GM23338 (cell line): ENCODE measurements around the gene AQP3. TPM values are rescaled to one million over a fixed set of nuclear protein-coding genes. Genes with fewer than 3 reads are reported as not detected.

Experiments
- ATAC-seq: fragments of 200-7000 bp; cut with Tn5 transposase; 3 replicates; pipeline ENCODE4 v1.9.1; 2020
- DNase-seq: peaks from one replicate; pipeline ENCODE4 v3.0.0-alpha.2; 2015; ENCODE audit warnings: low spot score
- H2AFZ ChIP-seq: fragments of 200-600 bp; sonication (generic); 2 replicates; pipeline ENCODE4 v1.8.0; 2016; ENCODE audit warnings: antibody characterized with exemption, mild to moderate bottlenecking, moderate library complexity
- H3F3A ChIP-seq: fragments of 200-600 bp; sonication (generic); replicated peaks from 2 replicates; pipeline ENCODE4 v1.8.0; 2017; ENCODE audit warnings: antibody characterized with exemption, mixed run types, low read depth
- H3K27ac ChIP-seq: fragments of 200-600 bp; sonication (generic); 2 replicates; pipeline ENCODE4 v1.6.1; 2016; ENCODE audit warnings: low read depth
- H3K27me3 ChIP-seq: fragments of 200-600 bp; sonication (generic); 2 replicates; pipeline ENCODE4 v1.8.0; 2016; ENCODE audit warnings: mild to moderate bottlenecking, mixed run types, moderate library complexity; ENCODE audit not compliant: insufficient read depth
- H3K36me3 ChIP-seq: fragments of 200-600 bp; sonication (generic); 2 replicates; pipeline ENCODE4 v1.8.0; 2016; ENCODE audit warnings: mild to moderate bottlenecking; ENCODE audit not compliant: insufficient read depth
- H3K4me1 ChIP-seq: fragments of 200-600 bp; sonication (generic); 2 replicates; pipeline ENCODE4 v1.8.0; 2016; ENCODE audit warnings: mild to moderate bottlenecking, moderate library complexity; ENCODE audit not compliant: insufficient read depth
- H3K4me2 ChIP-seq: fragments of 200-600 bp; sonication (generic); 2 replicates; pipeline ENCODE4 v1.7.1; 2017; ENCODE audit warnings: mixed run types
- H3K4me3 ChIP-seq: fragments of 200-600 bp; sonication (generic); 2 replicates; pipeline ENCODE4 v1.6.1; 2016; ENCODE audit warnings: mixed run types
- H3K79me2 ChIP-seq: fragments of 200-600 bp; sonication (generic); replicated peaks from 2 replicates; pipeline ENCODE4 v1.8.0; 2017; ENCODE audit warnings: mild to moderate bottlenecking; ENCODE audit not compliant: insufficient read depth
- H3K9me2 ChIP-seq: fragments of 200-600 bp; sonication (generic); 2 replicates; pipeline ENCODE4 v1.8.0; 2017; ENCODE audit not compliant: insufficient read depth
- H4K20me1 ChIP-seq: fragments of 200-600 bp; sonication (generic); replicated peaks from 2 replicates; pipeline ENCODE4 v1.8.0; 2017; ENCODE audit warnings: mild to moderate bottlenecking; ENCODE audit not compliant: insufficient read depth
- H3K27ac Mint-ChIP-seq: 2 replicates; pipeline ENCODE4 v1.8.0; 2020; ENCODE audit warnings: inconsistent platforms, mild to moderate bottlenecking, moderate library complexity, mixed read lengths
- H3K27me3 Mint-ChIP-seq: 3 replicates; pipeline ENCODE4 v1.8.0; 2022; ENCODE audit warnings: low read depth, mild to moderate bottlenecking, moderate library complexity, mixed read lengths, inconsistent platforms; ENCODE audit not compliant: insufficient read depth, poor library complexity
- H3K36me3 Mint-ChIP-seq: 3 replicates; pipeline ENCODE4 v1.8.0; 2021; ENCODE audit warnings: low read depth, mild to moderate bottlenecking, inconsistent platforms, moderate library complexity, mixed read lengths
- H3K4me1 Mint-ChIP-seq: 3 replicates; pipeline ENCODE4 v1.8.0; 2020; ENCODE audit warnings: mild to moderate bottlenecking, inconsistent platforms, mixed read lengths
- H3K4me3 Mint-ChIP-seq: 3 replicates; pipeline ENCODE4 v1.8.0; 2021; ENCODE audit warnings: moderate library complexity, mild to moderate bottlenecking, inconsistent platforms, mixed read lengths
- H3K9me3 Mint-ChIP-seq: 3 replicates; pipeline ENCODE4 v1.8.0; 2020; ENCODE audit warnings: moderate library complexity, mild to moderate bottlenecking, inconsistent platforms, mixed read lengths
- CREB1 ChIP-seq: fragments of 250-450 bp; sonication (Bioruptor Pico); IDR thresholded peaks from 2 replicates; pipeline ENCODE4 v1.5.0; 2020; ENCODE audit warnings: low read depth, mild to moderate bottlenecking, moderate library complexity
- CTCF ChIP-seq, 2 experiments: fragments of 200-600 bp in 1 of 2; sonication (generic) in 1 of 2; conservative IDR thresholded peaks; 2 replicates each; pipeline versions ENCODE4 v1.5.1 to v1.6.1; 2016 to 2017; ENCODE audit warnings: antibody characterized with exemption in 2 of 2, low read depth in 2 of 2, mild to moderate bottlenecking in 2 of 2, moderate library complexity in 1 of 2
- ETS1 ChIP-seq: IDR thresholded peaks from 2 replicates; pipeline ENCODE4 v1.6.1; 2016; ENCODE audit warnings: antibody characterized with exemption
- EZH2phosphoT487 ChIP-seq: fragments of 200-600 bp; sonication (generic); IDR thresholded peaks from one replicate; pipeline ENCODE4 v1.8.1; 2018; ENCODE audit warnings: antibody characterized with exemption; ENCODE audit not compliant: unreplicated experiment
- JUNB ChIP-seq: IDR thresholded peaks from one replicate; pipeline ENCODE4 v1.6.1; 2016; ENCODE audit warnings: antibody characterized with exemption; ENCODE audit not compliant: unreplicated experiment
- NANOG ChIP-seq: IDR thresholded peaks from 2 replicates; pipeline ENCODE4 v1.6.1; 2016; ENCODE audit warnings: antibody characterized with exemption, borderline replicate concordance
- ZNF114 ChIP-seq: fragments of 250-450 bp; sonication (Bioruptor Pico); IDR thresholded peaks from 2 replicates; pipeline ENCODE4 v1.5.0; 2020; ENCODE audit warnings: mild to moderate bottlenecking, moderate library complexity
- polyA plus RNA-seq: library from polyadenylated mRNA; unstranded; fragments of >200 nt; fragmentation: Nextera tagmentation; extraction: Ambion mirVana; gene quantifications from 2 replicates; pipeline ENCODE4 v1.2.1, GENCODE V29; 2016
- total RNA-seq: library from RNA; depleted of rRNA; stranded (reverse); fragments of >200 nt; shearing (Covaris generic); gene quantifications from 2 replicates; pipeline ENCODE4 v1.2.3, GENCODE V29; 2014

AQP3 gene
- total and polyA plus RNA-seq, 2 experiments from 2014 or later = 1.4 to 3.5 TPM

DNA sequence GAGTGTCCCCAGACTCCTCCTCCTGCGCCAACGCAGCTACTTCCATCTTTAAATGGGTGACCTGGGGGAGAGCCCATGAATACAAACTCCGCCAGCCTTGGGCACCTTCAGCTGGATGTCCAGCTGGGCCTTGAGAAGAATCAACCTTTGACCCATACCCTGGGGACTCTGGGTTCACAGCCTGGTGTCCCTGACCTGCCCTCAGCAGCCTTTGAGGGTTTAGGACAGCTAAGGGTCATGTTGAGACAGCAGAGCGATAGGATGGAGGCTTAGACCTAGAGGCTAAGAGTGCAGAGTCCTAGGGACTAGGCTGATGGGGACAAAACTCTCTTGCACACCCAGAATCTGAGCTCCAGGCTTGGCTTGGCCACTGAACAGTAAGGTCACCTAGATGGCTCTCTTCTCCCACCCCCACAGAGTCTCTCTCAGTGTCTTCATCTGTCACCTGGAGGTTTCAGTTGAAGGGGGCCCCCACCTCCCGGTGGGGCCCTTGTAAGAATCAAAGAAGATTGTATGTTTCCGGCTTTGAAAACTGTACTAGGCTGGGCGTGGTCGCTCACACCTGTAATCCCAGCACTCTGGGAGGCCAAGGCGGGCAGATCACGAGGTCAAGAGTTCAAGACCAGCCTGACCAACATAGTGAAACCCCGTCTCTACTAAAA is 6.7 kb upstream of the AQP3 start (continued):
- no peak for TF ChIP-seq ZNF114 (CRISPR knock-in tag)
- TF ChIP-seq JUNB = no peak
- TF ChIP-seq EZH2phosphoT487 = no peak
- no peak for TF ChIP-seq NANOG

- Histone ChIP-seq H3K27ac (0 out of 2 replicates have a peak overlapping the region, but pooled peaks have one; percentile 50), H3K4me1 (peaks cover 8% of the 10 kb centered on the region; the same call in 1 of the 2 replicates), H4K20me1 (no peaks in the 10 kb centered on the region), H3K27me3 (peaks cover 5% of the 10 kb centered on the region), H3K36me3 (no peaks in the 10 kb centered on the region), H2AFZ (peak overlapping the region; percentile 90), H3K4me3 (peak overlapping the region; percentile 9; the same call in 1 of the 2 replicates), H3K79me2 (no peaks in the 10 kb centered on the region), H3F3A (no peaks in the 10 kb centered on the region), H3K9me2 (no peaks in the 10 kb centered on the region), H3K4me2 (peak overlapping the region; percentile 51)
- Mint-ChIP-seq H3K27me3 (peaks cover 18% of the 10 kb centered on the region), H3K9me3 (no peaks in the 10 kb centered on the region), H3K36me3 (no peaks in the 10 kb centered on the region), H3K4me3 (no peak overlapping the region), H3K4me1 (peaks cover 15% of the 10 kb centered on the region), H3K27ac (peak overlapping the region; percentile 43; the same call in 1 of the 2 replicates)
- no peak for ATAC-seq
- TF ChIP-seq ETS1 (no peak), EZH2phosphoT487 (no peak), ZNF114 (CRISPR knock-in tag) (no peak)
- DNase-seq = no peak
Observed at GRCh38 chr9:33453286-33453860, 6.0 kb upstream of the AQP3 start.

- ATAC-seq = peak; percentile 96
- Mint-ChIP-seq H3K36me3 (no peaks in the 10 kb centered on the region), H3K9me3 (no peaks in the 10 kb centered on the region), H3K4me3 (peak overlapping the region; percentile 3; the same call in 1 of the 3 replicates), H3K27ac (no peak overlapping the region; the same call in 1 of the 2 replicates), H3K4me1 (peaks cover 17% of the 10 kb centered on the region), H3K27me3 (peaks cover 22% of the 10 kb centered on the region)
- H3K27ac ChIP-seq = 0 out of 2 replicates have a peak overlapping the region, but pooled peaks have one; percentile 50
- no peaks in the 10 kb centered on the region for H3K79me2 ChIP-seq
- no peaks in the 10 kb centered on the region for H4K20me1 ChIP-seq
- no peaks in the 10 kb centered on the region for H3K36me3 ChIP-seq
- H3K27me3 ChIP-seq = peaks cover 11% of the 10 kb centered on the region
- peak overlapping the region; percentile 9; the same call in 1 of the 2 replicates for H3K4me3 ChIP-seq
- H3K9me2 ChIP-seq = no peaks in the 10 kb centered on the region
- peak; percentile 94 for DNase-seq
- peaks cover 12% of the 10 kb centered on the region; the same call in 1 of the 2 replicates for H3K4me1 ChIP-seq
- H3F3A ChIP-seq = no peaks in the 10 kb centered on the region
- peak overlapping the region; percentile 51 for H3K4me2 ChIP-seq
- peak overlapping the region; percentile 90 for H2AFZ ChIP-seq
- no peak for TF ChIP-seq CREB1 (CRISPR knock-in tag)
- peak; percentile 91 to 93 for TF ChIP-seq CTCF (conservative IDR thresholded peaks at IDR 0.05; ENCODE audit: low read depth in 2 of 2)
Observed at GRCh38 chr9:33452828-33453271, 5.5 kb upstream of the AQP3 start.
